GM21515 (cell line): ENCODE measurements around the gene NLRC3.
A peak's percentile ranks its signal among the peaks of the same experiment; 100 is the strongest.

ENCODE experiments used
- ATAC-seq: cut with Tn5 transposase; IDR thresholded peaks from one replicate; pipeline ENCODE4 v1.9.1; 2021; ENCODE audit not compliant: unreplicated experiment

Gene NLRC3

DNA sequence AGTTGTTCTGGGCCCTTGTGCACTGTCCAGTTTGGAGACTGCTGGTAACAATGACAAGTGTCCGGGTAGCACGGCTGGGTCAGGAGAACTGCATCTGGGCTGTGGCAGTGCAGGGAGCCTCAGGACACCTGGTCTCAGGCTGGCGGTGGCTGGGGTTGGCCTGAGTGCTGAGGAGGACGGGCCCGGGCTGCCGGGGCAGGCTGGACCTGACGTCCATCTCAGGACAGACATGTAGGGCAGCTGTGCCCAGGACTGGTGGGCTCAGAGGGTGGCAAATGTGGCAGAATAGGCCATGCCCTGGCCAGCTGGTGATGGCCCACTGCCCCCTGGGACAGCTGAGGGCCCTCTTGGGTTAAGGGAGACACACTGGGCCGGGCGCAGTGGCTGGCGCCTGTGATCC lies 4.2 kb upstream of the NLRC3 start:
- no peak for ATAC-seq

DNA sequence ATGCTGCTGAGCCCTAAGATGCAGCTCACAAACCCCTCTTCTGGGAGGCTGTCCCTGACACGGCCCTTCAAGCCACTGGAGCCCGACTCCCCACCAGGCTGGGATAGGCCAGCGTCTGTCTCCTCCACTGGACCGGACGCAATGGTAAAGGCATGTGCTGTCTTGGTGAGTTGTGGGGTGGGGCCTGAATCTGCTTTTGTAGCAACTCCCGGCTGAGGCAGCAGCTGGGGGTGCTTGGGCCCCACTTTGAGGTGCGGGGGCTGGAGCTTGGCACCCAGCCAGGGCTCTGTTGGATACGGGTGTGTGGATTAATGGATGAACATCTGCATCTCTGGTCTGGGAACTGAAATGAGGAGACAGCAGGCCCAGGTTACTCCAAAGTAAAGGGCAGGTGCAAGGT lies 3.5 kb upstream of the NLRC3 start:
- ATAC-seq: no peak

DNA sequence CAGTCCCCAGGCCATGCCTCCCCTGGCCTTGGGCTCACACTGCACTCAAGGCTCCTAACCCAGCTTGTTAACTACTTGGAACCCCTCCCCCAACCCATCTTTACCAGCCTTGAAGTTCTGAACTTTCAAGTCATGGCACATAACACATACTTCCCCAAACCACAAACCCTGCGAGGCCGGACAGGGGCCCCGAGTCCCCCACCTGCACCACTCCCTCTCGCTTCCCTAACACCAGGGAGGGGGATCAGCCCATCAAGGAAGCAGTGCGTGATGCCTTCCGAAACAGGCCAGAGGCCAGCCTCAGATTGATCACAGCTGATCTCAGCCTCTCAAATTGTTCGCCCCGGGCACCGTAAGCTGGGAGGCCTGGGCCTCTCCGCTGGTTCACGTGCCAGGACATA lies 3.0 kb upstream of the NLRC3 start:
- no peak for ATAC-seq

DNA sequence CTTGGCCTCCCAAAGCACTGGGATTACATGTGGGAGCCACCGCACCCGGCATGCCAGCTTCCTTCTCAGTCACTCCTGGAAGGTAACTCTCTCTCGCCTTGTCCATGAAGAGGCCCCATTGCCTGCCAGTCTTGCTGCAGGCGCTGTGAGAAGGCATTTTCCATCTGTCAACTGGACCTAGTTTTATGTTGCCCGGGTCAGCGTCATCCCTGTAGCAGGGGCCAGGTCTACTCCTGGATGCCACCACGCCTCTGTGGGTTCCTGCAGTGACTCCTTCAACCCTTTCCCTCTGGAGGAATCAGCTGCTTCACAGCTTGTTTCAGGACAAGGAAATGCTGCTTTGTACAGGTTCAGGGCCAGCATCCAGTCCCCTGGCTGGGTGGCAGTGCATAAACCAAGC lies 2.6 kb upstream of the NLRC3 start:
- ATAC-seq: no peak

DNA sequence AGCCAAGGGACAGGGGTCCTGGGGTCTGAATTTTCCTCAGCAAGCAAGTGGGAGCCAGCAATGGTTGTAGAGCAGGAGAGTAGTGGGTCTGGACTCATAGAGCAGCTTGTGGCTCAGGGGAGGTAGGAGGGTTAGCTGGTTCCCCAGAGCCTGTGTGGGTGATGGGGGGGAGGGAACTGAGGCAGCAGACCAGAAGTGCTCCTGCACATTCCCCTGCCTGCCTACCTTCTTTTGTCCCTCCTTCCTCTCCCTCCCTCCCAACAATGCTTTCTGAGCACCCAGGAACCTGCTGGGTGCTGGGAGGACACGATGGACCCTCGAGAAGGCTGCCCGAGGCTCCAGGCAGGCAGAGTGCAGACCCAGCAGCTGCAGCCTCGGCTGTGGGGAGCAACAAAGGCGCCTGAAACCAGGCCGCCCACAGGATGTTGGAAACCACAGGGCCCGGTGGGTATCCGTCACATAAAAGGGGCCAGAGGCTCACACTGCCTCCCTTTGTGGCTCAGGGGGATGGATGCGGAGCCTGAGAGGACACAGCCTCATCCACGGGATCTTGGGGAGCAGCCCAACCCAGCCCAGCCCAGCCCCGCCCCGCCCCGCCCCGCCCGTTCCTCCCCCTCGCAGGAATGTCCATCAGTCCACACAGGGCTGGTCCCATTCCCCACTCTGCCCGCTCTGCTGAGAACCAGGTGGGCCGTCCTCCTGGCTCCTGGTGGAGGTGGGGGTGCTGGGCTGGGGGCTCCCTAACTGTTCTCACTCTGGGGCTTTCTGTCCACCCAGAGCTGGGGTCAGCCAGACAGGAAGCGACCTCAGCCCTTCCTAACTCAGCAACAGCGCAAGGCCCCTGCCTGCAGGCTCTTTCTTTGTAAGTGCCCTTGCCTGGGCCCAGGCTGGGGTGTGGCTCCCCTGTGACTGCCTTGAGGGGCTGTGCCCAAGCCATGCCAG lies 1.7 kb upstream of the NLRC3 start:
- peak; percentile 71 for ATAC-seq

DNA sequence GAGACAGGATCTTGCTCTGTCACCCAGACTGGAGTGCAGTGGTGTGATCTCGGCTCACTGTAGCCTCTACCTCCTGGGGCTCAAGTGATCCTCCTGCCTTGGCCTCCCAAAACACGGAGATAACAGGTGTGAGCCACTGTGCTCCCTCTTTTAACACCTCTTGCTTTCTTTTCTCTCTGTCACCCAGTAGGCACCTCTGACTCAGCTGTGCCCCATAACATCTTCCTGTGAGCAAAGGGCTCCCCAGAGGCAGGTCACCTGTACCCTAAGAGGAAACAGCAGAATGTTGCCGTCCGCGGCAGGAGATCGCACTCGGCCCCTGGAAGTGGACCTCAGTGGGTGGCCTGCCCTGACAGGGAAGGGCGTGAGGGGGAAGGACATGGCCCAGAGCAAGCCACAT lies 918 bp upstream of the NLRC3 start:
- ATAC-seq: no peak

DNA sequence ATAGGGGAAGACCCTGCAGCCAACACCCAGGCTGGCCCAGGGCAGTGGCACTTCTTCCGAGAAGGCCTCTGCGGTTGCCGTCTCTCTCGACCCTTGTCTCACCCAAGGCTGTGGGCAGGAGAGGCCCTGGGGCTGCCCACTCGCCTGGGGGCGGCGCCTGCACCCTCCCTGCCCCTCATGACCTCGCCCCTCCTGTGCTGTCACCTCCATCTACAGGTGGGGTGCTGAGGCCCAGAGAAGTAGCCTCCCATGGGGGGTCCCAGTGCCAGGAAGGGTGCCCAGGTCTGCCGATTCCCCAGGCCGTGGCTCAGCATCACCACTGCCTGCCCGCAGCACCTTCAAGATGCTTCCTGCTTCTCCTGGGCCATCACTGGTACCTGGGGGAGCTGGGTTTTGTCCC lies 992 bp downstream of the NLRC3 start:
- no peak for ATAC-seq

DNA sequence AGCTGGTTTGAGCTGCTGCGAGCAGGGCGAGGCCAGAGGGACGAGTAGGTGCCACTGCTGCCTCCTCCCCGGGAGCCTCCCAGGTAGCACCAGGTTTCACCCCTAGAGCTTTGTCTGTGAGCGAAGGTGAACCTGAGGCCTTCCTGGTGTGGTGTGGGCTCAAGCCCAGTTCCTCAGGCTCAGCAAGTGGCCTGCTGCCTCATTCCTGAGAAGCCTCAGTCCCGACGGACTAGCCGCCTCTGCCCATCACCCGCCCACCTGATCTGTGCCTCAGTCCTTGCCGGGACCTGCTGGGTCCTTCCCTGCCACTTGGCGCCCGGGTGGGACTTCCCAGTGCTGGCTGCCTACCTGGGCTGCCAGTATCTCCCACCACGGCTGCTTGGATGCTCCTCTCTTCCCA lies 1.7 kb downstream of the NLRC3 start:
- no peak for ATAC-seq

DNA sequence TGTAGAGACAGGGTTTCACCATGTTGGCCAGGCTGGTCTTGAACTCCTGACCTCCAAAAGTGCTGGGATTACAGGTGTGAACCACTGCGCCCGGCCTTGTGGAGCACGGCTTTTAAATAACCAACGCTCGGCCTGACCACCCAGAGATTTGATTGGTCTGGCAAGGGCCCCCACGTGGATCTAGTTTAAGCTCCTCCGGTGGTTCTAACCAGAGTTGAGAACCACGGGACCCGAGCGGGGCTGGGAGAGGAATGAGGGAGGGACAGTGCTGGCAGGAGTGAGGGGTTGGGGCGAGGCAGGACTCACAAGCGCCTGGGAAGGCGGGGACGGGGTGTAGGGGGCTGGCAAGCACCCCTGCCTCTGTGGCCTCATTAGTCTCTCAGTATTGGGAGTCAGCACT lies 3.0 kb downstream of the NLRC3 start:
- no peak for ATAC-seq

DNA sequence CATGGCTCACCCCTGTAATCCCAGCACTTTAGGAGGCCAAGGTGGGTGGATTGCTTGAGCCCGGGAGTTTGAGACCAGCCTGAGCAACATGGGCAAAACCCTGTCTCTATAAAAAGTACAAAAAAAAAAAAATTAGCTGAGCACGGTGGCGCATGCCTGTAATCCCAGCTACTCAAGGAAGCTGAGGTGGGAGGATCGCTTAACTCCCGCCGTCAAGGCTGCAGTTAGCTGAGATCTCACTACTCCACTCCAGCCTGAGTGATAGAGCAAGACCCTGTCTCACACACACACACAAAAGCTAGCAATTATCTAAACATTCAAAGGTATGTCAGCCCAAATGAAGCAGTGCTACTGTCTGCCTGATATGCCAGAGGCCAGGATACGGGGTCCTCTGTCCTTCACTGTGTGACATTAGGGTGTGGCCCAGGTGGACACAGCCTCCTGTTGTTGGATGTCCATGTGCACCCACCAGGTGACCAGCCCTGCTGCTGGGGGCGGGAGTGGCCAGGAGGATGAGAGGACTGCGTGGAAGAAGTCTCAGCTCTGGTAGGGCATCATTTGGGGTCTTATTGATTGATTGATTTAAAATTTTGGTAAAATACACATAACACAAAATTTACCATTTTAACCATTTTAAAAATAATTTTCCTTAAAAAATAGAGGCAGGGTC lies 3.9 kb downstream of the NLRC3 start:
- ATAC-seq: no peak

DNA sequence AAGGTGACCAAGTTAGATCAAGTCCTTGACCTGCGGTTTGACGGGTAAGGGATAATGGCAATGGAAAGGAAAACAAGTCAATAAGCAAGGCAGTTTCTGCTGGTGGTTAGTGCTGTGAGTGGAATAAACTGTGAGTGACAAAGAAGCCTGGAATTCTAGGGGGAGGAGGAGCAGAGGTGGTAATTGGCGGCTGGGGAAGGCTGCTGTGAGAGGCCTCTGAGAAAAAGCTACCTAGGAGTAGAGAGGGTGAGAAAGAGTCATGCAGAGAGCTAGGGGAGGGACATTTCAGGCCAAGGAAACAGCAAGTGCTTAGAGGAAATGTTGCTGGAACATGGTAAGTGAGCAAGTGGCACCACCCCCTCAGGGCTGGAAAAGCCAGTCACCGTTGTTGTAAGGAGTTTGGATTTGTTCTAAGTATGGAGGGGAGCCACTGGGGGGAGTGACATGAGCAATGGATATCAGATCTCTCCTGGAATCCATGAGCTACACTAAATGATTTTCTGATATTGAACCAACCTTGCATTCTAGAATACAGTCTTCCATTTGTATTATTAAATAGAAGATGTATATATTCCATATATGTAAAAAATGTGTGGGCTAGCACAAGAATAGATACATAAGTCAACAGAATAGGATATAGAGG lies 6.7 kb downstream of the NLRC3 start:
- no peak for ATAC-seq

DNA sequence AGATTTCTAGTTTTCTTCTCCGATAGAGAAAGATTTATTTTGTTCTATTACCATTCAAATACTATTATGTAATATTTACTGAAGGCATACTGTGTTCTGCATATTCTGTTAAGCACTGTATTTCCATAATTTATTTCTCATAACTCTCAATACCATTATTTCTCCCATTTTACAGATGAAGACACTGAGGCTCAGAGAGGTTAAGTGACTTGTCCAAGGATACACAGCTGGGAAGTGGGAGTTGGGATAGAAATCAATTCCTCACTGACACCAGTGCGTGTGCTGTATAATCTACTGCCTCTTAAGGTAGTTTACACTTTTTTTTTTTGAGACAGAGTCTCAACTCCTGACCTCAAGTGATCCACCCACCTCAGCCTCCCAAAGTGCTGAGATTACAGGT lies 7.4 kb downstream of the NLRC3 start:
- no peak for ATAC-seq

DNA sequence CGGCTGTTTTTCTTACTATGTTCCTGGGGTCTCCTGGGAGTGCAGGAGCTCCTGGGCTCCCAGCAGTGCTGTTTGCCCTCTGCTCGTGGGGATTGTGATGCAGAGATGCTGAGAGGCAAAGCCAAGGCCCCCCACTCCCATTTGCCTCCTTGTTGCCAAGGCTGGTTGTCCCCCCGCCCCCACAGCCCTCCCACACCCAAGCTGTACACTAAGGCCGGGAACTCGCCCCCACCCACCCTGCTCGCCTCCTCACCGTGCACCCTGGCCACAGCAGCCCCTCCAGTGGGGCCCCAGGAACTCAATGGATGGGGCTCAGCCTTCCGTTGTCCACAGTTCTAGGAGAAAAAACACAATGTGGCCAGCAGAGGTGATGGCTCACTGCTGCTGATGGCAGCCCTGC lies 10.2 kb downstream of the NLRC3 start:
- ATAC-seq: no peak

DNA sequence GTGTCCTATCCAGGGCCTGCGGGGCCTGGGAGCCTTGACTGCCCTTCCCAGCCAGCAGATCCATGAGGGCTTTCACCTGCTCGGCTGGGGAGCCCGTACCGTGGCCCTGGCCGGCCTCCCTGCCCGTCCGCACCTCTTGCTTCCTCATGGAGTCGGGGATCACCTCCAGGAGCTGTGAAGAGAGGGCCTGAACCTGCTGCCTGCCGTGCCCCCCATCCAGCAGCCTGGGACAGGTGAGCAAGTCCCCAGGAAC lies 12.4 kb downstream of the NLRC3 start:
- ATAC-seq: no peak

DNA sequence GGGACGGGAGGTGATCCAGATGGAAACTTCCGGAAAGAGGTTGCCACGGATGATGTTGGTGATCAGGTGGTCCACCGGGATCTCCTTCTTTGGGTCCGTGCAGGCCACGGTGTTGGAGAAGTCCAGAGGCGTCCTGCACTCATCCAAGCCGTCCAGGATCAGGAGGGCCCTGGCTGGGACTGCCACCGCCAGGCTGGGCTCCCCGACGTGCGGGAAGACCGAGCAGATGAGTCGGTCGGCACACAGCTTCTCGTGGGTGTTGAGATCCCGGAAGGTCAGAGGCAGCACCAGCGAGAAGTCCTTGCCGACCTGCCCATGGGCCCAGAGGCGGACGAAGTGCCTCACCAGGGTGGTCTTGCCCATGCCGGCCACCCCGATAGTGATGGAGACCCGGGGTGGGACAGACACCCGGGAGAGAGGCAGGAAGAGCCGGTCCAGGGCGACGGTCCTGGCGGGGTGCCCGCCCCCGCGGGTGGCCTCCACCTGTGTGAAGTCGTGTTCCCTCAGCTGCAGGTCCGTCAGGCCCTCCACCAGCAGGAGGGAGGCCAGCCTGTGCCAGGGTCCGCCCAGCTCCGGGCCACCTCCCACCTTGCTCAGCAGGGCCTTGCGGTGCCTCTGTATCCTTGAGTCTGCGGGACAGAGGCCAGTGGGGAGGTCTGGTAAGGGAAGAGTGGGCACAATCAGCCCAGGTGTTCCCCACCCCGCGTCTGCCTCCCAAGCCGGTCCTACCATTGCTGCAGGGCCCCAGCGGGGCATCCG lies 12.9 kb downstream of the NLRC3 start:
- no peak for ATAC-seq

DNA sequence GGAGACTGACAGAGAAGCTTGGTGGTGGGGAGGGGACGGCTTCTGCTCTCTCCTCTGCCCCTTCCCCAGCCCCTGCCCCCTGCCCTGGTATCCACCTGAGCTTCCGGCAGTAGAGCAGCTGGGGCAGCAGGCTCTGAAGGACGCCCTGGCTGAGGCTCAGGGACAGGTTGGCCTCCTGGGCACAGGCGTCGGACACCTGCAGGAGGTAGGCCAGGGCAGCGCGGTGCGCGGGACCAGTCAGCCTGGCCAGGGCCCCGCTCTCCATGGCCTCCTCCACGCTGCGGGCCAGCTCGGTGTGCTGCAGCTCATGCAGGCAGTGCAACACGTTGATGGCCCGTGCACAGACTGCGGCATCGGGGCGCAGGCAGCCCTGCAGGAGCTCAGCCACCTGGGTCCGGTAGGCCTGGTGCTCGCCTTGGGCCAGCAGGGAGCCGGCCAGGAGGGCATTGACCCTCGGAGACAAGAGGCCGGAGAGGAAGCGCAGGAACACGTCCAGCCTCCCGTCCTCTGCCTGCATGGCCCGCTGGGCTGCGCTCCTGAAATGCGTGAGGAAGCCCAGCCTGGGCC lies 14.2 kb downstream of the NLRC3 start:
- no peak for ATAC-seq

DNA sequence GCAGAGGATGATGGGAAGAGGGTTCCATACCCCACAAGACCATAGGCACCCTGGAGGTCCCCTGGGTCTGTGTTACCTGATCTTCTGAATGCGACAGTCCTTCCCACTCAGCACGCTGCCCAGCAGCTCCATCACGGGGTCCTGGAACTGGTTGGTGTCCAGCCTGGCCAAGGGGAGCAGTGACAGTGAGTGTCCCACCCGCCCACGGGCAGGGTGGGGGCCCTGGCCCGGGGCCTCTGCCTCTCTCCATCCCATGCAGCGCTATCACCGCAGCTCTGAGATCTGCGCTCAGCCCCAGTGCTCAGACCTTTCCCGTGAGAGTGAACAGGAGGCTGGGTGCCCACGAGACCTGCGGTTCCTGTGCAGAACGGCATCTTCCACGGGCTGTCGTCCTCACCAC lies 15.6 kb downstream of the NLRC3 start:
- no peak for ATAC-seq

DNA sequence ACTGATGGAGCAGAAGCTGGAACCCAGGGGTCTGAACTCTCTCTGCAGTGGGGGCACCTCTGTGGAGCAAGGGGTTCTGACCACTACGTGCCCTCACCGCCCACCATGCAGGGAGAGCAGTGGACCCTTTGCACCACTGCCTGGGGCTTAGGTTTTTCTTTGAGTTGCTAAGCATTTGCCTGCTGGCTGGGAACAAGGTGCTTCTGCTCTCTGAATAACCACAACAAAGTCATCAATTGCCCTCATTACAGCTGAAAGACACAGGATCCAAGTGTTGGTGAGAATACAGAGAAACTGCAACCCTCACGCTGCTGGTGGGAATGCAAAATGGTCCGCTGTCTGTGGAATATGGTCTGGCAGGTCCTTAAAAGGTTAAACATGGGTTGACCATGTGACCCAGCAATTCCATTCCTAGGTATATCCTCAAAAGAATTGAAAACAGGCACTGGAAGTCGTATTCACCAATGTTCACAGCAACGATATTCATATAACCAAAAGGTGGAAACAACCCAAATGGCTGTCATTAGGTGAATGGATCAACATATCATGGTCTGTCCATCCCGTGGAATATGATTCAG lies 22.8 kb downstream of the NLRC3 start:
- ATAC-seq: no peak

DNA sequence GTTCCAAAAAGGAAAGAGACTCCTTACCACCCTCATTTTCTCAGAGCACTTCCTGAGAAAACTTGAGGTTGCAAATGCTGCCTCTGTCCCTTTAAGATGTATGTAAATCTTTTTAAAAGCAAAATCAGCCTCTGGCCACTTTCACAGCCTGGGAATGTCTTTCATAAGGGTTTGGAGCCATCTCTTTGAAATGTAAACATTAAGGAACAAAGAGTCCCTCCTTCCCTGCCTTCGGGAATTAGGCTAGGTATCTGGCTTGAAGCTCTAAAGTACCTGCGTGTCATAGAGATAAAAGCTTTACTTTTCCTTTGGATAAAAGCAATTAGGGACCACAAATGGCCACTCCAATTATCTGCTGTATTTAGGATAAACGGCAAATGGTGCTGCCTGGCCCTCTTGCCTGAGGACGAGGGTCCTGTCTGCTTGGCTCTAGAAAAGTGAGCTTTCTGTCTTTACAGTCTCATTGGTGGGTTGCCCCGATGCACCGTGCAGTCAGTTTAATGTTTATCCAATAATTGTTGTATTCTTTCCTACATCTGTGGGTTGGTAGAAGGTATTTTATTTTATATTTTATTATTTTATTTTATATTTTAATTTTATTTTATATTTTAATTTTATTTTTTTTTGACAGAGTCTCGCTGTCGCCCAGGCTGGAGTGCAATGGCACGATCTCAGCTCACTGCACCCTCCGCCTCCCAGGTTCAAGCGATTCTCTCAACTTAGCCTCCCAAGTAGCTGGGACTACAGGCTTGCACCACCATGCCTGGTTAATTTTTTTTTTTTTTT lies 23.9 kb downstream of the NLRC3 start:
- ATAC-seq: no peak
